ENCODE measurements around the gene DHCR7.

Gene DHCR7

DNA sequence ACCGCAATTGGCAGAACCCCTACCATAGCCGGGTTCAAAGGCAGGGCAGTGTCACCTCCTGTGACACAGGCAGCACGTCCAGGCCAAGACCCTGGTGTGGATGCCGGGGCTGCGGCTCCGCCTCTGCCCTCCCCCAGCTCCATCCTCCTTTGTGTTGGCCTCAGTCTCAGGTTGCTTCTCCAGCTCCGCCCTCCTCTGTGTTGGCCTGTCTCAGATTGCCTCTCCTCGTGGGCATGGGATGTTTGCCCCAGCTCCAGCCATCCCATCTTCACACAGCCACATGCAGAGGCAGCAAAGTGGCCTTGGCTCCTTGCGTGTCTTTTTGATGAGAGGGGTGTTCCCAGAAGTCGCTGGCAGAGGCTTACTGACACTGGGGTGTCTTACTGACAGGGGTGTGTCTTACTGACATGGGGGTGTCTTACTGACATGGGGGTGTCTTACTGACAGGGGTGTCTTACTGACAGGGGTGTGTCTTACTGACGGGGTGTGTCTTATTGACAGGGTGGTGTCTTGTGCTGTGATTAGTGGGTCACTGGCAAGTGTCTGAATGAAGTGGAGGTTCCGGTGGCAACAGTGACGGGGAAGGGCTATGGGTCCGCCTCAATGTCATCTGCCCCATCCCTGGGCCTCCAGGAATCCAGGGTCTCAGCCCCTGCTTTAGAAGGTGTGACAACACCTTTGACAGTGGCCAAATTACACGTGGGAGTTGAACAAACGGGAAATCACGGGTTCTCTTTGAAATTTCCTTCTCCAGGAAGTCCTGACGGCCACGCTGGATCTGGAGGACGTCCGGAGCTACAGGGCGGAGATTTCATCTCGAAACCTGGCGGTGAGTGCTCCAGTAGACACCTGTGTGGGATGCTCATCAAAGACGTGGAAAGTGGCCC is 29.7 kb upstream of the DHCR7 start:
- DNase-seq (ENCODE audit: low read depth, low spot score): peak; percentile 33

DNA sequence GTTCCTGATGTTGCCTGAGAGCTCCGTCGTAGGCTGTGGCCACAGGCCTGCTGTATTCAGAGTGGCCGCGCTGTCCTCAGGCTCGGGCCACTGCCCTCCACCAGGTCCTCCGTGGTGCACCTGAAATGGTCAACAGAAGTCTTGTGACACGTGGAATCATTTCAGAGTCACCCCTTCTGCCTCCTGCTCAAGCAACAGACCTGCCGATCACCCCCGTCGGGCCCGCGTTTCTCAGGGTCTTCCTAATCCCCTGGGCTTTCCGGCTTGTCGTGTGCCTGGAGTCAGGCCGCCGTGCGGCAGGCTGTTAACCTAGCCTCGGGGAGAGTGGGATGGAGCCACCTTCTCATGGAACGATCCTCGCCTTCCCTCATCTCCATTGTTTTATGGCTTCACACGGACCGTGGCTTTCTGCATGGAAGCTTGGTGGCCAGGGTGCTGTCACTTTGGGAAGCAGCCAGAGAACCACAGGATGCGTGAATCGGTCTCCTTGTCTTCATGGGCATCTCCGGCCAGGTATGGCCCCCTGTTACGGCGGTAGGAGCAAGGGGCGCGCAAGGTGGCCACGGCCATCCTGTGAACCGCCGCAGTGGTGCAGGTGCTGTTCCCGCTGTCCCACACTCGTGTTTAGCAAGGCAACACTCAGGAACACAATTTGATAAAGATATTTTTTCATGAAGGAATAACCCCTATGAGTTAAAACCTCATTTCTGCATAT is 28.9 kb upstream of the DHCR7 start:
- DNase-seq (ENCODE audit: low read depth, low spot score): no peak

DNA sequence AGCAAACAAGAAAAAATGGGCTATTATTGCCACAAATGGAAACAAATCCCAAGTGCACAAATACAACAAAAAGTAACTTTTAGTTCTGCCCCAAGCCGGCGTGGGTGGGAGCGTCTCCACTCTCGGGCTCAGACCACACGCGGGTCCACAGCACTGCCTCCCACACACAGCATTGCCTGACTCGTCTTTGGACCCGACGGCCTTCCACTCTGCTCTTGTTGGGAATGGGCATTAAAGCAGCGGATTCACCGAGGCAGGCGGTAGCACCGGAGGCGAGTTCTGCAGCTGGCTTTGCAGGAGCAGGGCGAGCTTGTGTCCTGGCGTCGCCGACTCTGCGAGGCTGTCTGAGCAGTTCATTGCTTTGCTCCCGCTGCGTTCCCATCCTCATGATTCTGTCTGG is 27.8 kb upstream of the DHCR7 start:
- DNase-seq (ENCODE audit: low read depth, low spot score): no peak

DNA sequence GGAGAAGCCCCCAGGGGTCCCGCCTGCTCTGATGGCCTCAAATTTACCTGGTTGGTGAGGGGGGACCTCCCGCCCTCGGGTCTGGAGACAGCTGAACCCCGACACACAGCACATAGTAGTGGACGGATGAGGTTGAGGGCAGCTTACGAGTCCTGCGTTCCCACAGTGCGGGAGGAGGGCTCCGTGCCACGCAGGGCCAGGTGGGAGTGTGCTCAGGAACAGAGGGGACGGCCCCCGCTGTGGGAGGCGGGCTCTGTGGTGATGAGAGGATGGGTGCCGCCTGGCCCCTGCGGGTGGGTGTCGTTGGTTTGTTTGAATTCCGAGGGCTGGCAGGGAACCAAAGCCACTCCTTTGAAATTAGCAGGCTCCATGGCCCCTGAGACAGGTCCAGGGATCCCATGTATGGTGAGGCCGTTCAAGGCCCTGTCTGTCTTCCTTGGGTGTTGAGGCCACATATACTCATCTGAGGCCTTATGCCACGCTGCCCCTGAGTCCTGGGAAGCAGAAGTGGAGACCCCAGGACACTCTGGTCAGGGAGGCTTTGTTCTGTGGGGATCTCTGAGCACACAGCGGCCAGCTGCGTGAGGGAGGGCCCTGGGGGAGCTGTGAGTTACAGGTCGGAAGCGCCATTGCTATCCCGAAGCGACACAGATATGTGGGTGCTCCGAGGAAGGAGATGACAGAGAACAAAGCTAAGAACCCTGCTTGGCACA is 26.7 kb upstream of the DHCR7 start:
- DNase-seq (ENCODE audit: low read depth, low spot score): no peak

DNA sequence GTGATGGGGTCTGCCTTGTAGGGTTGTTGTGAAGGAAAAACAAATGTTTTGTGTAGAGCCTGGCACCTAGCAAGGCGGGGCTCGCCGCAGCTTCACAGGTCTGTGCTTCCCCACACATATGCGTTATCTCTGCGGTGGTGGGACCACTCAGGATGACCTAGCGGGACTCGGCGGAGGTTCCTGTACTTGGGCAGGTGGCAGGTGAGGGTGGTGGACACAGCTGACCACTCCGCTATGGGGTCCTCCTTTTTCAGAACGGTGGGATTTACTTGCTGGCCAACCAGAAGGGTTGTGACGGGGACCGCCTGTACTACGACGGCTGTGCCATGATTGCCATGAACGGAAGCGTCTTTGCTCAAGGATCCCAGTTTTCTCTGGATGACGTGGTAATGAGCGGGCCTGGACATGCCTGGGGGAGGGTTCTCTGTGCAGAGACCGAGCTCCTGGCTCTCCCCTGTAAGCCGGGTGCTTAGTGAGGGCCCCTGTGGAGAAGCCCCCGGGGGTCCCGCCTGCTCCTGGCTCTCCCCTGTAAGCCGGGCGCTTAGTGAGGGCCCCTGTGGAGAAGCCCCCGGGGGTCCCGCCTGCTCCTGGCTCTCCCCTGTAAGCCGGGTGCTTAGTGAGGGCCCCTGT is 26.1 kb upstream of the DHCR7 start:
- no peak for DNase-seq (ENCODE audit: low read depth, low spot score)

DNA sequence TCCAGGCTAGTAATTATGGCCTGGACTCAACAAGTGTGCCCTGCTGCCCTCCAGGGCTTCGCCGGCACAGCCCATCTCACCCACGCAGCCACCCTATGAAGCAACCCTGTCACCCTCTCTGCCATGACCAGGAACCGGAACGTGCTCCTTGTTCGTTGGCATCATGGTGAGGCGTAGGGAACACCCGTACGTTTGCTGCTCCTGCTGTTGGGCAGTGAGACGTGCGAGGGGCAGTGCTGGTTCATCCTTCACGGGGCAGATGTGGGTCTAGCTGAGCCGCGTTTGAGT is 25.5 kb upstream of the DHCR7 start:
- DNase-seq (ENCODE audit: low read depth, low spot score): no peak

DNA sequence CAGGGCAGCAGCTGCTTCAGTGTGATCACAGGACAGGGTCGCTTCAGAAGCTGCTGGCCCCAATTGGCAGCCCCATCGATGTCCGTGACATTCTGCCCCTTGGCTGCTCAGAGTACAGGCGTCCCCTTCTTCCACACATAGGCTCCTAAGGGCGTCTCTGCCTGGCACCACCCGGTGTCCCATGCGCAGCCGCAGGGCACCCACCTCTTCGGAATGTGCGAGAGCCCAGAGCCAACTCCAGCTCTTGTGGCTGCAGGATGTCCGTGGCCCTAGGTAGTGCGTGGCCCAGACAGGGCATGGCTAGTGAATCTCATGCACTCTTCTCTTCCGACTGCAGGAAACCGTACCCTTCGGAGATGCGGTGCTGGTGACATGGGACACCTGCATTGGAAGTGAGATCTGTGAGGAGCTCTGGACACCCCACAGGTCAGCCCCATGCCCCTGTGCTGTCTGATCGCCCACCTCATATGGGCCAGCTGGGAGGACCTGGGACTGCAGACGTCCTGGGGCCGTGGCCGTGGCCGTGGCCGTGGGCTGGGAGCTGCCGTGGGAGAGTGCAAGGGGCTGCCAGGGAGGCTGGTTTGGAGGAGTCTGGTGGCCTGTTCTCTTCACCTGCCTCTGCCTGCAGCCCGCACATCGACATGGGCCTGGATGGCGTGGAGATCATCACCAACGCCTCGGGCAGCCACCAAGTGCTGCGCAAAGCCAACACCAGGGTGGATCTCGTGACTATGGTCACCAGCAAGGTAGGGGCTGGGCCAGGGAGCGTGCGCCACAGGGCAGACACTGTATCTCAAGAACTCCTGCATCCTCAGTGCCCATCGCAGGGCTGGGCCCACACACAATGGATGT is 25.0 kb upstream of the DHCR7 start:
- DNase-seq (ENCODE audit: low read depth, low spot score): no peak

DNA sequence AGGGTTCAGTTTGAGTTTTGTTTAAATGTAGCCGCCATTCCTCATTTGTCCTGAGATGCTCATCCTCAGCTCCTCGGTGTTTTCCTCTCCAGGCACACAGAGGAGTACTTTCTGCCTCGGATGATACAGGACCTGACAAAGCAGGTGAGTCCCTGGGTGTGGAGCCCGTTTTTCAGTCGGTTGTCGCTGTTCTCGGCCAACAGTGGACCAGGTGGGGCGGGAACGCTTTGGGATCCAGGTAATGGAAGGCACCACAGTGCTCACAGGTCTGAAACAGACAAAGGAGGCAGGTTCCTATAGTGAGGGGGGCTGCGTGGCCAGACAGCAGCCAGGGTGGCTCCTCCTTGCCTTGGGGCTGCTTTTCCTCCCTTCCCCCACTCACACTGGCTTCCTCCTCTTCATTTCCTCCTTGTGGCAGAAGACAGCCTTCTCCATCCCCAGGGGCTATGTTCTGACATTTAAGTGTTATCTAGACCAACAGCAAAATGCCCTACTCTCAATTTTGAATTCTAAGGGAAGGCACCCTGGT is 24.2 kb upstream of the DHCR7 start:
- DNase-seq (ENCODE audit: low read depth, low spot score): no peak

DNA sequence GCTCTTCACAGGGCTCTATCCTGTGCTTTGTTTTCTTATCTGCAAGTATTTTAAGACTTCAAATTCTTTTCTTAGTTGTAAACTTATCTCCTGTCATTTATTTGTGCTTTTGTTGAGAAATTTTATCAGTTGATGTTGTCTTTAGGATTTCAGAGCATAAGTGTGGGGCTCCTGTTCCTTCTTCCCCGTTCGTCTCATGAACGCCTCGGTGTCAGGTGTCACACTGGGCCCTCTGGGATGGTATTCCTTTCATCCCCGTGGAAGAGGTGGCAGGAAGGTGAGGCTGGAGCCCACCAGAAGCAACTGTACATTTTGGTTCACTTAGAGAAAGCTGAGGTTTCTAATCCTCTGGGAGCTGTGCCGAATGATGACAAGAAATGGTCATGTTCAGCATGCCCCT is 22.8 kb upstream of the DHCR7 start:
- DNase-seq (ENCODE audit: low read depth, low spot score): no peak

DNA sequence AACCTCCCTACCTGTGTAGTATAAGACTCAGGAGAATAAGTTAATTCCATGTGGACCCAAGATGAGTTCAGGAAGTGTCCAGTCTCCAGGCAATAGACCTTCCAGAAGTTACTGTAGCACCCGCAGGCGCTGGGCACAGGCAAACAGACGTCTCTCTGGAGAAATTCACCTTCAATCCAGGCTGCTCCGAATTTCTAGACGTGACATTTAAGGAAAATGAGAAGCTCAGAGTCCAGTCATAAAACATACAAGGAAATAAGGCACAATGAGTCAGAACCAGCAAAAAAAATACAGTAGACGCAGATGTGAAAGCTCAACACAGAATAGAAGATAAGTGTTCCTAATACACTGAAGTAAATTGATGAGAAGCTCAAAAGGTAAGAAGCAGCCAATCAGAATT is 19.0 kb upstream of the DHCR7 start:
- DNase-seq (ENCODE audit: low read depth, low spot score): no peak

DNA sequence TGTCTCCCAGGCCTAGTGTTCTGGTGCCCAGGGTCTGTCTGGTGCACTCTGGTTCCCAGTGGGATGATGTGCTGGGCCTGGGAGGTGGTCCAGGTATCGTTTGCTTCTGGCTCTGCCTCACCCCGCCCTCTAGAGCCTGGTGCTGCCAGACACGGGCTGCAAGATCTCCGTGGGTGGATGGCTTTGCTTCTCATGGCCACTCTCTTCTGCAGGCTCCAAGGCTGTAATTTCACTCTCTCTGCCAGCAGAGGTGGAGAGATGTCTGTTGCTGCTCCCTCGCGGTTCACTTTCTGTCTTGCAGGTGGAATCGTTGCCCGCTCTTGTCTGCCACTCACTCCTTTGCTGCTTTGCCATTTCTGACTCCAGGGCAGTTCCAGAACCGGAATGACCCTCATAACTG is 18.2 kb upstream of the DHCR7 start:
- no peak for DNase-seq (ENCODE audit: low read depth, low spot score)

DNA sequence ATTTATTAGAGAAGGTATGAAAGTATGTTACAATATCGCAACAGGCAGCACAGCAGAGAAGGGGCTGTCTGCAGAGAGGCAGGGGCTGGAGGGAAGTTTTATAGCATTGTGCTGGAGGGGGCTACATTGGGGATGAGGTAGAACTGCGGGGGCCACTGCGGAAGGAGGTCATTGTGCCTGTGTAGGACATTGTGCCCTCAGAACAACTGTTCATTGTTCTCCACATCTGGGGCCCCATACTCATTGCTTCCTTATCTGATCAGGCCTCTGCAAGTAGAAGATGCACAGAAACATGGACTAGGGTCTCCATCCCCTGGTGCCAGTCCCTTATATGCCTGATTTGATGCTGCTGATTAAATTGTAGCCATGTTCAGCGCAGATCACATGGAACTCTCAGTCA is 16.9 kb upstream of the DHCR7 start:
- no peak for DNase-seq (ENCODE audit: low read depth, low spot score)

DNA sequence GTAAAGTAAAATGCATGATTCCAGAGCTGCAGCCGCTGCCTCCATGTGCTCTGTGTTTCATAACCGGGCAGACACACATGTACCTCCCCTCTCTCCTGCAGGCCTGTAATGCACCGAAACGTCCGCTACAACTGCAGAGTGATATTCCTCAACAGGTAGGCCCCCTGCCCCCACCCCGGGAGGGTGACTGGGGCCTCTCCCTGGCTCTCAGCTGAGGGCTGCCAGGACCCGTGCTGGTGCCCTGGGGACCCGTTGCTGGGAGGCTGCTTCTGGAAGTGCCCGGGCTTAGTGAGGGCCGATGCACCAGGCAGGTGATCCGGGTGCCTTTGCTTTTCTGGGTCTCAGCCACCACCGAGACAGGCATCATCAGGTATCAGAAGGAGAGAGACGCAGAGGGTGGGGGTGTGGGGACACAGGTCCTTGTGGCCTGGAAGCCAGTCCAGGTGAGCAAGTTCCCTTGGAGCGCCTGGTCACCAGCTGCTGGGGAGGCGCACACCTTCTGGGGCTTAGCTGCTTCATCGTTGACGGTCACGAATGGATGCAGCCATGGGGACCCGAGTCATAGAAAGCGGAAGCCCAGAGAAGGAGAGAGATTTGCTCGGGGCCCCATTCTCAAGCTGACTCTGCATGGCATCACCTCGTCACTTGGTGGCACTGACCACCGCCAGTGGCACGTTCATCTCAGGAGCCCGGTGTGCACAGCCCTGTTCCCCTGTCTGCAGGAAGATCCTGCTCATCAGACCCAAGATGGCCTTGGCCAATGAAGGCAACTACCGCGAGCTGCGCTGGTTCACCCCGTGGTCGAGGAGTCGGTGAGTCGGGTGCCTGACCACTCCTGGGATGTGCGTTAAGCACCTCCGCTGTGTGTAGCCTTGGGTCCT is 15.4 kb upstream of the DHCR7 start:
- DNase-seq (ENCODE audit: low read depth, low spot score): no peak

DNA sequence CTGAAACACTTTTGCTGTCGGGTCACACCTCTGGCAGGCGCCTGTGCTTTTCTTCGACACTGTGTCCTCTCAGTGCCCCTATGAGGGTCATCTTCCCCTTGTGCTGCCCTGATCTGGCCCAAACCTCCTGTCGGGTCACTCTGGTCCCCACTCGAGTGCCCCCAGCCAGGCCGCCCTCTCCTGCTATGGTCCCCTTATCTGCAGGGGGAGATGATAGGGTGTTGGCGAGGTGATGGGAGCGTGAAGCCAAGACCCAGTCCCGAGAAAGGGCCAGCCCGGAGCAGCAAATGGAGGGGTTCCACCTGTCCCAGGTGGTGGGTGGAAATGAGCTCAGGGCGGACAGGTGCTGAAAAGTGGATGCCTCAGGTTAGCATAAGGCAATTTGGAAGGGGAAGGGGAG is 14.5 kb upstream of the DHCR7 start:
- DNase-seq (ENCODE audit: low read depth, low spot score): no peak

DNA sequence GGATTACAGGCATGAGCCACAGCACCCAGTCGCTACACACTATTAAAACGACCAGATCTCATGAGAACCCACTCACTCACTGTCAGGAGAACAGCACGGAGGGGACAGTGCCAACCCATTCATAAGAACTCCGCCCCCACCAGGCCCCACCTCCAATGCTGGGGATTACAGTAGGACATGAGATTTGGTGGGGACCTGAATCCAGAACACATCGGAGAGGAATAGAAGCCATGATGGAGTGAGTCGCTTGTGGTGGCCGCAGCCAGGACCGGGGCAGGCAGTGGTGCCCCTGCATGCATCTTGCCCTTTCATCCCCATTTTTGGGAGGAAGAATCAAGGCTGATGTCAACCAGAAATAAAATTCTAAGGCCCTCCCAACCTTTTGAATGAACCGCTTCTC is 13.5 kb upstream of the DHCR7 start:
- no peak for DNase-seq (ENCODE audit: low read depth, low spot score)

DNA sequence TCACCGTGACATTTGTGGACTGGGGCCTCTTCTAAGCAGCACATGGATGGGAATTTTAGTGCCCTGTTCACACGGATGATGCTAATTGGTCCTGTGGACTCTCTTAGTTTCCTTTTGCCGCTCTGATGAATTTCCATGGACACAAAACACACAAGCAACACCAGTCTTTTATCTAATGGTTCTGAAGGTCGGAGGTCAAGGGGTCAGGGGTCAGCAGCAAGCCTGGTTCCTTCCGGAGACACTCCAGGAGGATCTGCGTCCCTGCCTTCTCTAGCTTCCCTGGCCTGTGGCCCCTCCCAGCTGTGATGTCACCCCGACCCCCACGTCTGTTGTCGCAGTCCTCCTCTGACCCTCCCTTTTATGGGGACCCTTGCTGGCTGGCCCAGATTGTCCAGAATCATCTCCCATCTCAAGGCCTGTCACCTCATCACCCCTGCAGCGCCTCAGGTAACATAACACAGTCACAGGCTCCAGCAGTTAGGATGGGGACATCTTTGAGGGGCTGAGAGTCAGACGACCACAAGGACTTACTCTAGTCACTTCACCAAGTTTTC is 11.7 kb upstream of the DHCR7 start:
- no peak for DNase-seq (ENCODE audit: low read depth, low spot score)

DNA sequence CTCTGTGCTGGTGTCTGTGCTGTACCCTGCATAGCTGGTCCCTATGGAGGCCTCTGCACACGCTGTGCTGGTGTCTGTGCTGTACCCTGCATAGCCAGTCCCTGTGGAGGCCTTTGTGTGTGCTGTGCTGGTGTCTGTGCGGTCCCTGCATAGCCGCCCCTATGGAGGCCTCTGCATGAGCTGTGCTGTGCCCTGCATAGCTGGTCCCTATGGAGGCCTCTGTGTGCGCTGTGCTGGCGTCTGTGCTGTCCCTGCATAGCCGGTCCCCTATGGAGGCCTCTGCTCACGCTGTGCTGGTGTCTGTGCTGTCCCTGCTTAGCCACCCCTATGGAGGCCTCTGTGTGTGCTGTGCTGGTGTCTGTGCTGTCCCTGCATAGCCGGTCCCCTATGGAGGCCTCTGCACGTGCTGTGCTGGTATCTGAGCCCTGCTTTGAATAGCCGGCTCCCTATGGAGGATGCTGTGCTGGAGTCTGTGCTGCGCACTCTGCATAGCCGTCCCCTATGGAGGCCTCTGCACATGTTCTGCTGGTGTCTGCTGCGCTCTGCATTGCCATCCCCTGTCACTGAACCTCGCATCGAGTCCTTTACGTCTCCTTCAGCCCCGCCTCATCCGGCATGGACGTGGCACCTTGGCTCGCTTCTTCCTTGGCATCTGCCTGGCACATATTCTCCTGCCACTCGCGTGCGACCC is 11.0 kb upstream of the DHCR7 start:
- DNase-seq (ENCODE audit: low read depth, low spot score): no peak

DNA sequence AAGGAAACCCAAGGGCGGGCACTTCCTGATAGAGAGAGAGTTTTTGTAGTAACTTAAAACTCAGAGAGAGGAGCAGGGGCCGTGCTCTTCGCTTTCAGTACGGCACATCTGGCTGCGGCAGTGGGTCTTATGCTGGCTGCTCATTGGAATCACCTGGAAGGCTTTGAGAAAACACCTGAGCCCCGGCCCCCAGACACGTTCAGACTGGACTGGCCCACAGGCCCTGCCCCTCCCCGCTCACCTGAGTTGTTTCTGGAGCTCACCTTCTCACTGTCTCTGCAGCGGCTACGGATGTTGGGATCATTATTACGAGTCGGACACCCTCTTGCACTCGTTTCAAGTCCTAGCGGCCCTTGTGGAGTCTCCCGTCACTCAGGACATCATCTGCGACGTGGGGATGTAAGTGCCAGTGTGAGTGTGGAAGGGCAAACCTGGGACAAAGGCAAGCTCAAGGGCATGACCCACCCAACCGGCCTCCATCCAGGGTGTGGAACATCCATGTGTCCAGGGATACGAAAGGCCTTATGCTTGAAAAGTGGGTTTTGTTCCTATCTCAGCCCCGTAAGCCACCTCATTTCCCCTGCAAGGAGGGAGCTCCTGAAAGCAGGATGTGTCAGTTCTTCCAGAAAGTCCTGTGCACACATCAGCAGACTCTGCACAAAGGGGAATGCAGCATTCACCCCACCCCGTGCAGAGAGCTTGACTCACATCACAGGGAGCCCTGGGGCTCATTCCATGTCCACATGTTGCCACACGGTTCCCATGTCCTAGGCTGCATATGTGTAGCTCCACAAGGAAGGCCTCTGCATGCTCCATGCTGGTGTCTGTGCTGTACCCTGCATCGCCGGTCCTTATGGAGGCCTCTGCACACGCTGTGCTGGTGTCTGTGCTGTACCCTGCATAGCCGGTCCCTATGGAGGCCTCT is 10.2 kb upstream of the DHCR7 start:
- no peak for DNase-seq (ENCODE audit: low read depth, low spot score)

Measured in iPS DF 19.7 (cell line).